Keratinocyte (primary cell): ENCODE results near the gene ACOXL. TPM values are rescaled to one million over a fixed set of nuclear protein-coding genes. Genes with fewer than 3 reads are reported as not detected.

Experiments
- DNase-seq: peaks from one replicate; pipeline ENCODE4 v3.0.0-alpha.2; 2011; ENCODE audit warnings: low read depth, missing footprints, low spot score
- FAIRE-seq: peaks from 2 replicates; lab custom pipeline; 2011; peaks lifted over from hg19 to GRCh38; lab: Jason Lieb, UNC
- H2AFZ ChIP-seq: 2 replicates; pipeline ENCODE4 v1.6.0; 2012; ENCODE audit warnings: low read length, control low read depth, inconsistent platforms; ENCODE audit not compliant: control insufficient read depth
- H3K27ac ChIP-seq: 2 replicates; pipeline ENCODE4 v1.5.1; 2011; ENCODE audit warnings: low read length; ENCODE audit not compliant: control insufficient read depth, insufficient read depth
- H3K27me3 ChIP-seq: 3 replicates; pipeline ENCODE4 v1.6.0; 2011; ENCODE audit warnings: low read length; ENCODE audit not compliant: control insufficient read depth, insufficient read depth; ENCODE audit errors: extremely low read depth
- H3K36me3 ChIP-seq, 2 experiments: 2 replicates in 1 of 2; 3 replicates in 1 of 2; pipeline ENCODE4 v1.5.1; 2011; ENCODE audit warnings: low read length in 2 of 2, mild to moderate bottlenecking in 1 of 2; ENCODE audit not compliant: control insufficient read depth in 2 of 2, insufficient read depth in 2 of 2; ENCODE audit errors: extremely low read depth in 1 of 2
- H3K4me1 ChIP-seq: 3 replicates; pipeline ENCODE4 v1.5.1; 2011; ENCODE audit warnings: low read length; ENCODE audit not compliant: control insufficient read depth, insufficient read depth; ENCODE audit errors: extremely low read depth
- H3K4me2 ChIP-seq: 3 replicates; pipeline ENCODE4 v1.6.0; 2011; ENCODE audit warnings: low read depth, low read length; ENCODE audit not compliant: control insufficient read depth, insufficient read depth; ENCODE audit errors: extremely low read depth
- H3K4me3 ChIP-seq, 3 experiments: fragments of 200-600 bp in 1 of 3; sonication (generic) in 1 of 3; 2 replicates in 2 of 3; 3 replicates in 1 of 3; pipeline ENCODE4 v1.5.1; 2011 to 2016; ENCODE audit warnings: low read length in 3 of 3, mild to moderate bottlenecking in 3 of 3, control low read depth in 2 of 3, inconsistent platforms in 1 of 3, low read depth in 1 of 3, mixed read lengths in 1 of 3, mixed run types in 1 of 3, moderate library complexity in 1 of 3; ENCODE audit not compliant: control insufficient read depth in 2 of 3, insufficient read depth in 2 of 3; ENCODE audit errors: extremely low read depth in 1 of 3
- H3K79me2 ChIP-seq: 2 replicates; pipeline ENCODE4 v1.6.0; 2012; ENCODE audit warnings: low read length; ENCODE audit not compliant: control insufficient read depth, insufficient read depth
- H3K9ac ChIP-seq: 3 replicates; pipeline ENCODE4 v1.6.0; 2011; ENCODE audit warnings: low read length; ENCODE audit not compliant: control insufficient read depth, insufficient read depth; ENCODE audit errors: extremely low read depth
- H3K9me1 ChIP-seq: 3 replicates; pipeline ENCODE4 v1.6.0; 2011; ENCODE audit warnings: low read length; ENCODE audit not compliant: control insufficient read depth, insufficient read depth; ENCODE audit errors: extremely low read depth
- H3K9me3 ChIP-seq: 2 replicates; pipeline ENCODE4 v1.5.1; 2012; ENCODE audit warnings: low read depth, low read length; ENCODE audit not compliant: control insufficient read depth
- H4K20me1 ChIP-seq: 3 replicates; pipeline ENCODE4 v1.6.0; 2011; ENCODE audit warnings: low read length; ENCODE audit not compliant: control insufficient read depth, insufficient read depth; ENCODE audit errors: extremely low read depth
- CTCF ChIP-seq, 3 experiments: IDR thresholded peaks in 1 of 3; conservative IDR thresholded peaks in 1 of 3; optimal IDR thresholded peaks in 1 of 3; 2 replicates in 2 of 3; 3 replicates in 1 of 3; pipeline versions ENCODE3 to v1.5.1; 2011; ENCODE audit warnings: low read length in 3 of 3, mild to moderate bottlenecking in 3 of 3, moderate library complexity in 2 of 3, control low read depth in 1 of 3, inconsistent platforms in 1 of 3; ENCODE audit not compliant: insufficient read depth in 2 of 3; ENCODE audit errors: extremely low read depth in 1 of 3
- EZH2 ChIP-seq: IDR thresholded peaks from one replicate; pipeline ENCODE4 v1.6.1; 2012; ENCODE audit warnings: inconsistent platforms, mild to moderate bottlenecking, low read length, moderate library complexity
- dilution Hi-C: fragments of 300-500 bp; cut with MboI; formaldehyde crosslinking; loops from one replicate; pipeline ENCODE4 v1.7.0; 2020; ENCODE audit warnings: low sequenced_read_pairs; ENCODE audit not compliant: extremely low pct_ligation_motif_present
- polyA plus RNA-seq, 5 experiments: library from polyadenylated mRNA; depleted of rRNA in 3 of 5; stranded (reverse) in 3 of 5; stranded (forward) in 1 of 5; unstranded in 1 of 5; fragments of >200 nt; gene quantifications; 1 replicate in 1 of 5; 2 replicates in 3 of 5; 3 replicates in 1 of 5; pipeline versions ENCODE4 v1.2.1 to v1.2.3, GENCODE V29; 2011 to 2012; ENCODE audit warnings: missing spikeins in 2 of 5, low read depth in 1 of 5, low replicate concordance in 1 of 5

ACOXL gene
- polyA plus RNA-seq, 1 donor (not counting 4 experiments of a cell fraction or from before 2014, with no cell fraction given) = 0.04 TPM

GRCh38 chr2:111069722-111070121, 337.3 kb downstream of the ACOXL start:
- dilution Hi-C loops = no loop called here
- no peak for FAIRE-seq

GRCh38 chr2:111071600-111072171, 339.3 kb downstream of the ACOXL start:
- no peaks in the 10 kb centered on the region for H3K27me3 ChIP-seq
- no peaks in the 10 kb centered on the region for H3K36me3 ChIP-seq
- no peak overlapping the region for H3K4me3 ChIP-seq
- H2AFZ ChIP-seq = no peak overlapping the region
- H3K79me2 ChIP-seq = no peaks in the 10 kb centered on the region
- no peaks in the 10 kb centered on the region for H3K9me3 ChIP-seq
- dilution Hi-C loops = no loop called here
- no peak for DNase-seq
- peaks cover 12% of the 10 kb centered on the region for H3K4me1 ChIP-seq
- TF ChIP-seq CTCF (optimal IDR thresholded peaks at IDR 0.05 in 1 of 3, IDR thresholded peaks at IDR 0.05 in 1 of 3, conservative IDR thresholded peaks at IDR 0.05 in 1 of 3; ENCODE audit: extremely low read depth in 1 of 3, insufficient read depth in 2 of 3, low read length in 3 of 3) (no peak), EZH2 (no peak)
- no peaks in the 10 kb centered on the region for H4K20me1 ChIP-seq
- FAIRE-seq = no peak
- no peak overlapping the region for H3K27ac ChIP-seq
- H3K9me1 ChIP-seq = no peaks in the 10 kb centered on the region
- no peak overlapping the region for H3K9ac ChIP-seq
- no peak overlapping the region for H3K4me2 ChIP-seq

More at GRCh38 chr2:111069722-111070121, 337.3 kb downstream of the ACOXL start:
- no peak for DNase-seq
- H3K79me2 ChIP-seq = no peaks in the 10 kb centered on the region
- no peak overlapping the region for H3K9ac ChIP-seq
- no peaks in the 10 kb centered on the region for H3K36me3 ChIP-seq
- no peaks in the 10 kb centered on the region for H3K9me1 ChIP-seq
- H3K4me3 ChIP-seq = no peak overlapping the region
- no peak overlapping the region for H2AFZ ChIP-seq
- H3K27me3 ChIP-seq = no peaks in the 10 kb centered on the region
- H4K20me1 ChIP-seq = no peaks in the 10 kb centered on the region
- no peaks in the 10 kb centered on the region for H3K9me3 ChIP-seq
- peaks cover 12% of the 10 kb centered on the region for H3K4me1 ChIP-seq
- TF ChIP-seq CTCF (optimal IDR thresholded peaks at IDR 0.05 in 1 of 3, IDR thresholded peaks at IDR 0.05 in 1 of 3, conservative IDR thresholded peaks at IDR 0.05 in 1 of 3; ENCODE audit: extremely low read depth in 1 of 3, insufficient read depth in 2 of 3, low read length in 3 of 3) (peak in 2 of 3 experiments; percentile 11 to 13), EZH2 (no peak)
- H3K27ac ChIP-seq = no peak overlapping the region
- no peak overlapping the region for H3K4me2 ChIP-seq
